WTC11 (cell line): ENCODE data around the gene RGMA.
A peak's percentile ranks its signal among the peaks of the same experiment; 100 is the strongest.

Experiments
- CBFB ChIP-seq: sonication (generic); formaldehyde crosslinking; IDR thresholded peaks from 2 replicates; pipeline ENCODE4 v1.8.1; 2022; ENCODE audit warnings: mild to moderate bottlenecking, low read depth, missing genetic modification reagents
- CREB1 ChIP-seq: sonication (generic); formaldehyde crosslinking; IDR thresholded peaks from 2 replicates; pipeline ENCODE4 v1.8.0; 2023; ENCODE audit warnings: mild to moderate bottlenecking, missing genetic modification reagents
- ETV6 ChIP-seq: sonication (generic); formaldehyde crosslinking; IDR thresholded peaks from 2 replicates; pipeline ENCODE4 v1.8.1; 2022; ENCODE audit warnings: mild to moderate bottlenecking, missing genetic modification reagents
- IRF2 ChIP-seq: sonication (generic); formaldehyde crosslinking; IDR thresholded peaks from 2 replicates; pipeline ENCODE4 v1.8.0; 2022; ENCODE audit warnings: low read depth, missing genetic modification reagents, borderline replicate concordance
- MAX ChIP-seq: sonication (generic); formaldehyde crosslinking; IDR thresholded peaks from 2 replicates; pipeline ENCODE4 v1.8.0; 2022; ENCODE audit warnings: mild to moderate bottlenecking, missing genetic modification reagents
- NFE2L1 ChIP-seq: sonication (generic); formaldehyde crosslinking; IDR thresholded peaks from 2 replicates; pipeline ENCODE4 v1.8.1; 2023; ENCODE audit warnings: missing genetic modification reagents
- SP1 ChIP-seq: sonication (generic); formaldehyde crosslinking; conservative IDR thresholded peaks from 2 replicates; pipeline ENCODE4 v1.8.1; 2022; ENCODE audit warnings: missing genetic modification reagents
- TCF7 ChIP-seq: sonication (generic); formaldehyde crosslinking; IDR thresholded peaks from 2 replicates; pipeline ENCODE4 v1.8.0; 2022; ENCODE audit warnings: mild to moderate bottlenecking, low read depth, missing genetic modification reagents, moderate library complexity
- TEAD4 ChIP-seq: sonication (generic); formaldehyde crosslinking; IDR thresholded peaks from 2 replicates; pipeline ENCODE4 v1.8.0; 2022; ENCODE audit warnings: mild to moderate bottlenecking, missing genetic modification reagents
- USF1 ChIP-seq: sonication (generic); formaldehyde crosslinking; IDR thresholded peaks from 2 replicates; pipeline ENCODE4 v1.8.0; 2022; ENCODE audit warnings: mild to moderate bottlenecking, missing genetic modification reagents
- TF ChIP-seq, protein P1 (sequence below): fragments of 200-600 bp; IDR thresholded peaks from 2 replicates; pipeline ENCODE4 v1.8.0; 2022; ENCODE audit warnings: antibody characterized with exemption
- TF ChIP-seq, protein P2 (sequence below): sonication (generic); formaldehyde crosslinking; IDR thresholded peaks from 2 replicates; pipeline ENCODE4 v1.8.1; 2022; ENCODE audit warnings: low read depth, missing genetic modification reagents, borderline replicate concordance
- TF ChIP-seq, protein P3 (sequence below): sonication (generic); formaldehyde crosslinking; IDR thresholded peaks from 2 replicates; pipeline ENCODE4 v1.8.1; 2023; ENCODE audit warnings: mild to moderate bottlenecking, missing genetic modification reagents, moderate library complexity
- TF ChIP-seq, protein P4 (sequence below): sonication (generic); formaldehyde crosslinking; IDR thresholded peaks from 2 replicates; pipeline ENCODE4 v1.8.0; 2022; ENCODE audit warnings: missing genetic modification reagents

GRCh38 chr15:93072411-93073394, 16.3 kb downstream of the RGMA start:
- TF ChIP-seq CBFB (CRISPR knock-in tag), result no peak
- TF ChIP-seq, protein P1, sequence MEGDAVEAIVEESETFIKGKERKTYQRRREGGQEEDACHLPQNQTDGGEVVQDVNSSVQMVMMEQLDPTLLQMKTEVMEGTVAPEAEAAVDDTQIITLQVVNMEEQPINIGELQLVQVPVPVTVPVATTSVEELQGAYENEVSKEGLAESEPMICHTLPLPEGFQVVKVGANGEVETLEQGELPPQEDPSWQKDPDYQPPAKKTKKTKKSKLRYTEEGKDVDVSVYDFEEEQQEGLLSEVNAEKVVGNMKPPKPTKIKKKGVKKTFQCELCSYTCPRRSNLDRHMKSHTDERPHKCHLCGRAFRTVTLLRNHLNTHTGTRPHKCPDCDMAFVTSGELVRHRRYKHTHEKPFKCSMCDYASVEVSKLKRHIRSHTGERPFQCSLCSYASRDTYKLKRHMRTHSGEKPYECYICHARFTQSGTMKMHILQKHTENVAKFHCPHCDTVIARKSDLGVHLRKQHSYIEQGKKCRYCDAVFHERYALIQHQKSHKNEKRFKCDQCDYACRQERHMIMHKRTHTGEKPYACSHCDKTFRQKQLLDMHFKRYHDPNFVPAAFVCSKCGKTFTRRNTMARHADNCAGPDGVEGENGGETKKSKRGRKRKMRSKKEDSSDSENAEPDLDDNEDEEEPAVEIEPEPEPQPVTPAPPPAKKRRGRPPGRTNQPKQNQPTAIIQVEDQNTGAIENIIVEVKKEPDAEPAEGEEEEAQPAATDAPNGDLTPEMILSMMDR, result no peak
- no peak for TF ChIP-seq USF1 (CRISPR knock-in tag)
- TF ChIP-seq NFE2L1, result no peak
- no peak for TF ChIP-seq IRF2
- no peak for TF ChIP-seq ETV6
- TF ChIP-seq, protein P2, sequence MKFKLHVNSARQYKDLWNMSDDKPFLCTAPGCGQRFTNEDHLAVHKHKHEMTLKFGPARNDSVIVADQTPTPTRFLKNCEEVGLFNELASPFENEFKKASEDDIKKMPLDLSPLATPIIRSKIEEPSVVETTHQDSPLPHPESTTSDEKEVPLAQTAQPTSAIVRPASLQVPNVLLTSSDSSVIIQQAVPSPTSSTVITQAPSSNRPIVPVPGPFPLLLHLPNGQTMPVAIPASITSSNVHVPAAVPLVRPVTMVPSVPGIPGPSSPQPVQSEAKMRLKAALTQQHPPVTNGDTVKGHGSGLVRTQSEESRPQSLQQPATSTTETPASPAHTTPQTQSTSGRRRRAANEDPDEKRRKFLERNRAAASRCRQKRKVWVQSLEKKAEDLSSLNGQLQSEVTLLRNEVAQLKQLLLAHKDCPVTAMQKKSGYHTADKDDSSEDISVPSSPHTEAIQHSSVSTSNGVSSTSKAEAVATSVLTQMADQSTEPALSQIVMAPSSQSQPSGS, result no peak
- TF ChIP-seq TEAD4 (CRISPR knock-in tag), result no peak
- no peak for TF ChIP-seq CREB1 (CRISPR knock-in tag)
- TF ChIP-seq, protein P3, sequence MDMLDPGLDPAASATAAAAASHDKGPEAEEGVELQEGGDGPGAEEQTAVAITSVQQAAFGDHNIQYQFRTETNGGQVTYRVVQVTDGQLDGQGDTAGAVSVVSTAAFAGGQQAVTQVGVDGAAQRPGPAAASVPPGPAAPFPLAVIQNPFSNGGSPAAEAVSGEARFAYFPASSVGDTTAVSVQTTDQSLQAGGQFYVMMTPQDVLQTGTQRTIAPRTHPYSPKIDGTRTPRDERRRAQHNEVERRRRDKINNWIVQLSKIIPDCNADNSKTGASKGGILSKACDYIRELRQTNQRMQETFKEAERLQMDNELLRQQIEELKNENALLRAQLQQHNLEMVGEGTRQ (CRISPR knock-in tag), result no peak
- TF ChIP-seq TCF7 (CRISPR knock-in tag), result no peak
- TF ChIP-seq MAX (CRISPR knock-in tag), result no peak; the same call in 1 of the 2 replicates
- peak; percentile 88 for TF ChIP-seq SP1 (CRISPR knock-in tag)
- TF ChIP-seq, protein P4, sequence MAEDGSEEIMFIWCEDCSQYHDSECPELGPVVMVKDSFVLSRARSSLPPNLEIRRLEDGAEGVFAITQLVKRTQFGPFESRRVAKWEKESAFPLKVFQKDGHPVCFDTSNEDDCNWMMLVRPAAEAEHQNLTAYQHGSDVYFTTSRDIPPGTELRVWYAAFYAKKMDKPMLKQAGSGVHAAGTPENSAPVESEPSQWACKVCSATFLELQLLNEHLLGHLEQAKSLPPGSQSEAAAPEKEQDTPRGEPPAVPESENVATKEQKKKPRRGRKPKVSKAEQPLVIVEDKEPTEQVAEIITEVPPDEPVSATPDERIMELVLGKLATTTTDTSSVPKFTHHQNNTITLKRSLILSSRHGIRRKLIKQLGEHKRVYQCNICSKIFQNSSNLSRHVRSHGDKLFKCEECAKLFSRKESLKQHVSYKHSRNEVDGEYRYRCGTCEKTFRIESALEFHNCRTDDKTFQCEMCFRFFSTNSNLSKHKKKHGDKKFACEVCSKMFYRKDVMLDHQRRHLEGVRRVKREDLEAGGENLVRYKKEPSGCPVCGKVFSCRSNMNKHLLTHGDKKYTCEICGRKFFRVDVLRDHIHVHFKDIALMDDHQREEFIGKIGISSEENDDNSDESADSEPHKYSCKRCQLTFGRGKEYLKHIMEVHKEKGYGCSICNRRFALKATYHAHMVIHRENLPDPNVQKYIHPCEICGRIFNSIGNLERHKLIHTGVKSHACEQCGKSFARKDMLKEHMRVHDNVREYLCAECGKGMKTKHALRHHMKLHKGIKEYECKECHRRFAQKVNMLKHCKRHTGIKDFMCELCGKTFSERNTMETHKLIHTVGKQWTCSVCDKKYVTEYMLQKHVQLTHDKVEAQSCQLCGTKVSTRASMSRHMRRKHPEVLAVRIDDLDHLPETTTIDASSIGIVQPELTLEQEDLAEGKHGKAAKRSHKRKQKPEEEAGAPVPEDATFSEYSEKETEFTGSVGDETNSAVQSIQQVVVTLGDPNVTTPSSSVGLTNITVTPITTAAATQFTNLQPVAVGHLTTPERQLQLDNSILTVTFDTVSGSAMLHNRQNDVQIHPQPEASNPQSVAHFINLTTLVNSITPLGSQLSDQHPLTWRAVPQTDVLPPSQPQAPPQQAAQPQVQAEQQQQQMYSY, result no peak
